SK-N-DZ (cell line): ENCODE measurements around the gene IGF2.
A peak's percentile ranks its signal among the peaks of the same experiment; 100 is the strongest.

ENCODE experiments used
- DNase-seq: peaks from one replicate; pipeline ENCODE4 v3.0.0-alpha.2; 2015; ENCODE audit warnings: low spot score
- small RNA-seq, 2 experiments: library from RNA; depleted of rRNA; stranded (forward); fragments of <200 nt; gene quantifications; one replicate each; pipeline ENCODE3, GENCODE V24; 2014

Gene IGF2

GRCh38 chr11:2093575-2094353, 45.4 kb downstream of the IGF2 start:
- DNase-seq, result no peak

GRCh38 chr11:2092956-2093412, 46.2 kb downstream of the IGF2 start:
- DNase-seq, result no peak

GRCh38 chr11:2092464-2092910, 46.7 kb downstream of the IGF2 start:
- DNase-seq, result no peak

GRCh38 chr11:2091786-2092463, 47.3 kb downstream of the IGF2 start:
- DNase-seq, result no peak

- no peak for DNase-seq
These were observed 48.0 kb downstream of the IGF2 start for GRCh38 chr11:2091112-2091746.

- DNase-seq, result no peak
These were observed 48.7 kb downstream of the IGF2 start for GRCh38 chr11:2090172-2091111.

- DNase-seq, result peak; percentile 16
These were observed 49.5 kb downstream of the IGF2 start for GRCh38 chr11:2089536-2090165.

GRCh38 chr11:2088746-2089535, 50.2 kb downstream of the IGF2 start:
- no peak for DNase-seq

- no peak for DNase-seq
These were observed 50.9 kb downstream of the IGF2 start for GRCh38 chr11:2088284-2088683.

GRCh38 chr11:2086239-2087040, 52.7 kb downstream of the IGF2 start:
- DNase-seq, result no peak

GRCh38 chr11:2085251-2086066, 53.7 kb downstream of the IGF2 start:
- no peak for DNase-seq

GRCh38 chr11:2084721-2085120, 54.5 kb downstream of the IGF2 start:
- DNase-seq, result no peak

Small RNA genes within 50 kb of the gene (small RNA-seq; reads per million reads assigned to genes)
- gene MIR4686 (0 reads per million in 2 experiments), gene MIR483 (0 to 0.09 reads per million in 2 experiments)
